Right lobe of liver (tissue), 4 donors: Measurements from ENCODE around the gene PACRG.

Experiments used
- CTCF ChIP-seq, 4 donors: fragments of 200-600 bp in 3 of 4; fragments of 450-650 bp in 1 of 4; IDR thresholded peaks; one replicate each; pipeline versions ENCODE4 v1.5.1 to v1.8.0; 2016 to 2022; ENCODE audit warnings: antibody characterized with exemption in 4 of 4, mild to moderate bottlenecking in 2 of 4
- POLR2A ChIP-seq: fragments of 450-650 bp; IDR thresholded peaks from one replicate; pipeline ENCODE4 v1.6.1; 2017; ENCODE audit warnings: antibody characterized with exemption, mild to moderate bottlenecking
- donor health status: DM: no; HTN: no; CAD: no.
- donor health status: DM: no; HTN: no; CAD: no.
- donor health status: DM: no; HTN: yes; CAD: no.

- no peak for TF ChIP-seq CTCF (IDR thresholded peaks at IDR 0.05)
- no peak for TF ChIP-seq POLR2A
These were observed 575.0 kb downstream of the PACRG start for GRCh38 chr6:163302747-163303146.
